ENCODE data around the gene AGPAT2.

Gene AGPAT2

DNA sequence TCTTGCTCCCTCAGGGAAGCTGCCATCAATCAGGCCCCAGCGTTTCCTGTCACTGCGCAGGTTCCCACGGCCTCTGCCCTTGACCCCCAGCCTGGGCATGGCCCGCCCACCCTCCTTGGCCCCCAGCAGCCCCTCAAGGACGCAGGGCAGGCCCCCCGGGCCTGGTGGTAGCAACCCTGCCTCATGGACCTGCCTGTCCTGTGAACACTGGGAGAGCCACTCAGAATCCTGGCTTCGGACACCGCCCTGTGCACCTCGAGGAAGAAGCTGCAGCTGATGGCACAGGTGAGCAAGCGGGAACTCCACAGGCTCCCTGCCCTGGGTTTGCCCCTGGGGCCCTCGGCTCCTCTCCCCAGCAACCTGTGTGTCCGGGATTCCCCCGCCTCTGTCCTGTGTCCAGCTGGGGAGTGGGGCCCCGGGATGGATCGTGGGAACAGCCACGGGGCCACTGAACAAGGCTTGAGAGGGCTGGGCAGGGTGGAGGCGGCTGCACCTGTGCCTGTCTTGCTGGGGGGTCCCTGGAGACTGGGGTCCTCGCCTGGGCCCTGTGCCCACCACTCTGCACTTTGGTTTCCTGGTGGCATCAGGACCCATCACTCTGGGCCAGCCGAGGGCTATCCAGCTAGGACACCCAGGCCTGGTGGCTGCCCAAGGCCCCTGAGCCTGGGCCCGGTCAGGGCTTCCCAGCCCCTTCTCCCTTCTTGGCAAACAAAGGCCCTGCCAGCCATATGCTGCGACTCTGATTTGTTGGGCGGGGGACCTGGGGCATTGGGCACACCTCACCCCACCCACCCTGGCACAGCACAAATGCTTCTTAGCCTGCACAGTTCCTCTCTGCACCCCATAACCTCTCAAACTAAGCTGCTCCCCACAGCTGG is 58.0 kb downstream of the AGPAT2 start:
- in situ Hi-C loops (cut with MboI; ENCODE audit: low sequenced_read_pairs) = no loop called here

DNA sequence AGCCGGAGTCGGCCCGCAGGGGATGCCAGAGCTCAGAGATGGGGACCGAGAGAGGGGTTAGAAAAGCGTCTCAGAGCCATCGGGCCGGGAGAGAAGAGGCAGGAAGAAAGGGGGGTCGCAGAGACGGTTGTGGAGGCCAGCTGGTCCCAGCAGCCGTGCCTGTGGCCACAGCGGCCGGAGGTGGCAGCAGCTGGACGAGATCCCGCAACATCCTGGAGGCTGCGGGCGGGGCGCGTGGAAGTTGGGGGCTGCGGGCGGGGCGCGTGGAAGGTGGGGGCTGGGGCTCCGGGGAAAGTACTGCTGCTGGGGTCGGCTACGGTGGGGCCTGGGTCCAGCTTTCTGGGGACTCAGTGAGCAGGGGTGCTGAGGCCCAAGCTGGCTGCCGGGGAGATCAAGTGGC is 59.0 kb downstream of the AGPAT2 start:
- in situ Hi-C loops (cut with MboI; ENCODE audit: low sequenced_read_pairs) = no loop called here

DNA sequence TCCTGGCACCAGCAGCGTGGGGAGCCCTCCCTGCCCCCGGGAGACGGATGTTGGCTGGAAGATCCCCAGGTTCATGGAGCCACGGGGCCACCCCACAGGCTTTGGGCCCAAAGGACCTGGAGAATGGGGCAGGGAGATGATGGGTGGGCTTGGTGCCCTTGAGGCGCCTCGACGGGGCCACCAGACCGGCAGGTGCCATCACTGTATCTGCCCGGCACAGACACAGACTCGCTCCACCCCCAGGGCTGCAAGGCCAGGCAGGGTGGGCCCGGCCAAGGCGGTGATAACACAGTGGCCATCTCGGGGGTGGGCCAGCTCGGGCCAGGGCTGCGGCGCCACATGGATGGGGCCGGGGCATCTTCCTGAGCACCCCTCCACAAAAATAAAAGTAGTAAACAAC is 59.6 kb downstream of the AGPAT2 start:
- in situ Hi-C loops (cut with MboI; ENCODE audit: low sequenced_read_pairs) = no loop called here

DNA sequence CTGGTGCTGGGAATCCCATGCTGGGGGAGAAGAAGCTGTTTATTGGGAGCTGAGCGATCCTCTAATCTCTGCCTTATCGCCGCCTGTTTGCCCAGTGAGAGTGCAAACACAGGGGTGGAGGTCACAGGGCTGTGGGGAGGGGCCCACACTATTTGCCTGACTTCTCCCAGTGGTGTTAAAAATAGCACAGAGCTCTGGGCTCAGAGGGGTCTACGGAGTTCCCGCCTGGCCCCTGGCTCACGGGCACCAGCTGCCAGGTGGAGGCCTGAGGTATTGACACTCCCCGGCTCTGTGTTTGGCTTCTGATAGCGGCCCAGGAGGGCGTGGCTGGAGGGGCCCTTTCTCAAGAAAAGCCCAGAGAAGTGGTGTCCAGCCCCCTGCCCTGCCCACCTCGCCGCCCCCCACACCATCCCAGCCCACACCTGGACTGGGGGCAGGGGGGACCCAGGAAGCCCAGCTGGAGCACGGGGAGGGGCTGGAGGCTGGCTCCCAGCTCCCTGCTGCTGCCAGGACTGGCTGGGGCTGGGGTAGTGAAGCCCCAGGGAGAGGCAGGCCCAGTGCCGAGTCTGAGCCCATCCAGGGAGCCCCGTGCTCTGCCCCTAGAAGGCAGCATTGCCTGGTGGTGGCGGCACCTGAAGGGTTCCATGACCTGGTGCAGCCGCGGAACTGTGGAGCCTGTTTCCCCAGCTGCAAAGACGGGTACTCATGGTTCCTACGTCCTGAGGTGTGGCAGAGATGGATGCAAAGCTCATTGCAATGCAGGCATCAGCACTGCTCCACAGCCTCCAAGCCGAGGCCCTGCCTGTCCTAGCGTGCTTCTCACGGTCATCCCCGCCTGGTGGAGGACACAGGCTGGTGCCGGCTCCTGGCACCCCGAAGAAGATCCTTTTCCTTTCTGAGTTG is 60.3 kb downstream of the AGPAT2 start:
- in situ Hi-C loops (cut with MboI; ENCODE audit: low sequenced_read_pairs) = no loop called here

DNA sequence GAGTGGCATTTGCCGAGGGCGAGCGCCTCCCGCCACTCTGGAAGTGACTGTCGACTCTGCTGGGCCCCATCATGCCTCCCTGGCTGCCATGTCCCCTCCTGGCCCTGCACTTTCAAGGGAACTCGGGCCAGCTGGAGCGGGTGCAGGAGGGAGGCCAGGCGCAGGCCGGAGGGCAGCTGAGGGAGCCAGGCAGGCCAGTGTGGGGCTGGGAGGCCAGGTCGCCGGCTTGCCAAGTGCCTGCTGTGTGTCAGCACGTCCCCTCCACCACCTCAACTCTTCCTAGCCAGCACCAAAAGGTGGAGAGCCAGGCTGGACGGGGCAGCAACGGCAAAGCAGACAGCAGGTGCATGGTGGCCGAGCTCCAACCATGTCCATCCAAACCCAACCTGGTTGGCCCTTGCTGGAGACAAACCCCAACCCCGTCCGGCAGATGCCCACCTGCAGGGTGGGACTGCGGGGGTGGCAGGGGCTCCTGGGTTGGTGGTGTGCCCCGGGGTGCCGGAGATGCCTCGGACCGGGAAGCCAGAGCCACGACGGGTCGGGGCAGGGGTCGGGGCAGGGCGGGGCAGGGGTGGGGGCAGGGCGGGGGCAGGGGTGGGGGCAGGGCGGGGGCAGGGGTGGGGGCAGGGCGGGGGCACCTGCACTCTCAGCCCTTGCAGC is 61.1 kb downstream of the AGPAT2 start:
- in situ Hi-C loops (cut with MboI; ENCODE audit: low sequenced_read_pairs) = no loop called here

DNA sequence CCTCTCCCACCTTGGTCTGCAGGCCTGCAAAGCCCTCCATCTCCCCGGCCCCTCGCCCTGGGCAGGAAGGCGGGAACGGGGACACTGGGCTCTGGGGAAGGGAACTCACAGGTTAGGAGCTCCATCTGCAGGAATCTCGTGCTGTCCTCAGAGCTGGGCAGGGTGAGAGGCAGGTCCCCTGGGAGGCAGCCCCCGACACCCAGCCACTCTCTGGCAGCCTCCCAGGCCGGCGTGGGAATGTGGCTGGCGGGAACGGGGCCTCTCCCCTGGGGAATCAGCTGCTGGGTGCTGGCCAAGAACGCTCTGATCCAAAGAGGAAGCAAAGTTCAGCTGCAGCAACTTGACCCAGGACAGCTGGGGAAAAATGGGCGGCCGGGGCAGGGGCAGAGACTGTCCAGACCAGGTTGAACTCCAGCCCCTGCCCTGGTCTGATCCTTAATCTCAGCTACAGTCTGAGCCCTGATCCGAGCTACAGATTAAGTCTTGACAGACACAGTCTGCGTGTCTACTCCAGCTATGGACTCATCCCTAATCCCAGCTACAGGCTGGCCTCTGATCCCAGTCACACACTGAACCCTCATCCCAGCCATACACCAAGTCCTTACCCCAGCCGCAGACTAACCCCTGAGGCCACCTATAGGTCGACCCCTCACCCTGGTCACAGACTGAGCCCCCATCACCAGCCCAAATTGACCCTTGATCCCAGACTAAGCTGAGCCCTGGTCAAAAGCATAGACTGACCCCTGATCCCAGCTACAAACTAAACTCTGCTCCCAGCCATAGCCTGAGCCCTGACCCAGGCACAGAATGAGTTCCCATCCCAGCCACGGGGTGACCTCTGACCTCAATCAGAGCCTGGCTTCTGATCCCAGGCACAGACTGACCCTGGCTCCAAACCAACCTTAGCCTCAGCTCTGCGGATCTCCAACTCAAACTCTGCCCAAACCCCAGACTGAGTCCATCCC is 61.9 kb downstream of the AGPAT2 start:
- in situ Hi-C loops (cut with MboI; ENCODE audit: low sequenced_read_pairs) = no loop called here

DNA sequence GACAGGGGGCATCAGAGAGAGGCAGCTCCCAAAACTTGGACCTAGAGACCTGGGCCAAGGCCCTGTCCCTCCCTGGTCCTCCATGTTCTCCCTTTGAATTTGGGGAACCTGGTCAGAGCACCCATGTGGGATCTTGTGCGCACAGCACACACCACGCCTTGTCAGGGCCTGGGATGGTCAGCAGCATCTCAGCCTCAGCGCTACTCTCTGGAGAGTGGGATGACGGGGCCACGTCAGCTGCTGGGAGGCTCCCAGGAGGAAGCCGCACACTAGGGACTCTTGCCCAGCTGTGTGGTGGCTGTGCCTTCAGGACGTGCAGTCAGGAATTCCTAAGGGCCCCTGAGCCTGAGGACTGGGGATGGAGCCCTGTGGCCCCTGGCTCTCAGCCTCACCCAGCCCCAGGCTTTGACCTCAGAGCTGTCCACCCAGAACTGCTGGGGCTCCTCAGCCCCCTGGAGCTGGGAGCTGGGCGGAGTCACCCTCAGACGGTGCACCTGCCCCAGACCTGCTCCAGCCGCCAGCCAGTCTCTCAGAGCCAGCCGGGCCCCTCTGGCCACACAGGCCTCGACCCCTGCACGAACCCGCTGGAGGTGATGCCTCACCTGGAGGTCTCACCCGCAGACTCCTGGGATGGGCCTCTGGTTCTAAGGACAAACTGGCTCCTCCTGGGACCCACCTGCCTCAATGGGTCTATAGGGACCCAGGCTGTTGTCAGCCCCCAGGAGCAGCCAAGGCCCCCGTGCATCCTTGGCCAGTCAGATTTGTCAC is 62.9 kb downstream of the AGPAT2 start:
- in situ Hi-C loops (cut with MboI; ENCODE audit: low sequenced_read_pairs) = no loop called here

DNA sequence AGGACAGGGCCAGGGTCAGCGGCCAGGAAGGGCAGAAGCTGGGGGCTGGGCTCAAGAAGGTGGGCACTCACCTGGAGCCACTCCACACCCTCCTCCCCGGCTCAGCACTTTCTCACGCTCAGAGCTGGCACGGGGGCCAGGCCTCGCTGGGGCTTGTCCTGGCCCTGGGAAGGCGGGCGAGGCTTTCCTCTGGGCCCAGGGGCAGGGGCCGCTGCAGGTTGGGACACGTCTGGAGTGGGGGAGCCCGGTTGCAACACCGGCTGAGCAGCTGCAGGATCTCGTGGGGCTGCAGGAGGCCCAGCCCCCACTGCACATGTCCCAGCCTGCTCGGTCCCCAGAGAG is 63.4 kb downstream of the AGPAT2 start:
- in situ Hi-C loops (cut with MboI; ENCODE audit: low sequenced_read_pairs) = no loop called here
